KOPT-K1 (cell line): ENCODE data around the gene MAGI2.

Source experiments
- H3K27ac ChIP-seq: fragments of 200-600 bp; sonication (generic); 2 replicates; pipeline ENCODE4 v1.5.1; 2016; ENCODE audit warnings: antibody characterized with exemption, mild to moderate bottlenecking, low read depth, low read length; ENCODE audit not compliant: poor library complexity, severe bottlenecking
- H3K36me3 ChIP-seq: fragments of 200-600 bp; sonication (generic); 2 replicates; pipeline ENCODE4 v1.5.1; 2017; ENCODE audit warnings: antibody characterized with exemption, mild to moderate bottlenecking, low read length, moderate library complexity; ENCODE audit not compliant: insufficient read depth
- H3K9me3 ChIP-seq: fragments of 200-600 bp; sonication (generic); 2 replicates; pipeline ENCODE4 v1.5.1; 2017; ENCODE audit warnings: antibody characterized with exemption, low read length, mild to moderate bottlenecking; ENCODE audit not compliant: insufficient read depth, poor library complexity, severe bottlenecking

Gene MAGI2

DNA sequence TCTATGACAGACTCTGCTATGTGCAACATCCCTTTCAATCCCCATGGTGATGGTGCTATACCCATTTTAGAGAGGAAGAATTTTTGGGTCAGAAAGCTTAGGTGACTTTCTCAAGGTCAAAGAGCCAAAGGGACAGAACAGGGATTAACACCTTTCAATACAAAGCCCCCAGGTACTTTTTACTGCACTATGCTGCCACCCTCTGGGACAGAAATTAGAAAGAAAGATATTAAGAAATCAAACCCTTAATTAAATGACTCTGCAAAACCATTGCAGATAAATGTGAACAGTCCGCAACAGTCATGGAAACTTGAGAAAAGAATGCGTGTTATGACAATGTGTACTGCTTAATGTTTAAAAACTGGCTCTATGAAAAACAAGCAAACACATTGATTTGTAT lies 673.7 kb downstream of the MAGI2 start:
- Histone ChIP-seq H3K36me3 (no peaks in the 10 kb centered on the region), H3K9me3 (no peaks in the 10 kb centered on the region), H3K27ac (no peak overlapping the region)

DNA sequence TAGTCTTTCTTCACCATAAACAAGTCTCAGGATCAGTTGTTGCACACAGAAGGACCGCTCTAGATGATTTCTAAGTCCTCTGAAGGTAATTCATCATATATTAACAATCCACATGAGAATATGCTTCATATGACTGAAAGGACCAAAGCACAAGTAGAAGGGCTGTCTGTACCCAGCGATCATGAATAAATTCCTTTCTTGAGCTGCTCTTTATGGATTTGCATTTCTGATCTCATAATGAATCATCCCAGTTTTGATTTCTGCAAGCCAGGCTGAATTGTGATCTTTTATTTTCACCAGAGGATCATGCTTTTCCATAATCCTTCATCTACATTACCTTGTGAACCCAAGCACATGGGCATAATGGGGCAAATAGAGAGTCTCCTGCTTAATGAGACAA lies 675.6 kb downstream of the MAGI2 start:
- Histone ChIP-seq H3K36me3 (no peaks in the 10 kb centered on the region), H3K27ac (no peak overlapping the region), H3K9me3 (no peaks in the 10 kb centered on the region)

DNA sequence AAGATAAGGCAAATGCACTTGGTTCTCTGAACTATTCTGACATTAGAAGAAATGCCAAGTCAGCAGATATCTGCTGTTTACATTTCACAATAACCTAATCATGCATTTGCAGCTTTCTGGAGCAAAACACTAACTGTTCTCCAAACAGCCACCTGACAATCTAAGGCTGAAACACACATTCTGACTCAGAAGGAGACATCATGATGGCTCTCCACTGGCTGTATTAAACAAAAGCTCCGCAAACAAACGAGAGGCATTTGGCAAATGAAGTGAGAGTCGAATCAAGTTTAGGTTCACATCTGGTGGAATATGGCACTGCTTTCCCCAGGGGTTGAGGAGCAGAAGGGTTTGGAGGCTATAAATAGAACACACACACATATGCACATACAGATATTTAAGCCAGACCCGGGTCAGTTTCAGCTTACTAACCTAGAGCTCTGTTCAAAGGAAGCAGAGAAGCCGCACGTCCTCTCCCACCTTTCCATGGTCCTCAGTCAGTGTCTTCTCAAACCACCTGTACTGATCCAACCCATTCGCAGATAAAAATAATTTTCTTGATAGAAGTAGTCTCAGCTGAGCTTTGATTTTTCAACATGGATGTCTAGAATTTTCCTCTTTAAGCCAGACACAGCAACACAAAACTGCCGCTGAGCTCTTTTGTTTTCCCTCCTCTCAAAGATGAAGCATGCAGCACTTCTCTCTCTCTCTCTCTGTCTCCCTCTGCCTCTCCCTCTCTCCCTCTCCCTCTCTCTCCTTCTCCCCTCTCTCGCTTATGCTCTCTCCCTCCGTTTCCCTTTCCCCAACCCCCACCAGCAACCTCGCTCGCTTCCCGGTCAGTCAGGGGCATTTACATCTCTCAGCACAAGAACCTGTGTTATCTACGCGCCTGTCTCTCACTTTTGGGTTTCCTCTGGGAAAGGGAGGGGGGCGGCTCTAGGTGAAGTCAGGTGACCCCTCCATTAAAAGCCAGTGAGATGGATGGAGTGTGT lies 682.8 kb downstream of the MAGI2 start:
- Histone ChIP-seq H3K9me3 (no peaks in the 10 kb centered on the region), H3K27ac (no peak overlapping the region), H3K36me3 (no peaks in the 10 kb centered on the region)

DNA sequence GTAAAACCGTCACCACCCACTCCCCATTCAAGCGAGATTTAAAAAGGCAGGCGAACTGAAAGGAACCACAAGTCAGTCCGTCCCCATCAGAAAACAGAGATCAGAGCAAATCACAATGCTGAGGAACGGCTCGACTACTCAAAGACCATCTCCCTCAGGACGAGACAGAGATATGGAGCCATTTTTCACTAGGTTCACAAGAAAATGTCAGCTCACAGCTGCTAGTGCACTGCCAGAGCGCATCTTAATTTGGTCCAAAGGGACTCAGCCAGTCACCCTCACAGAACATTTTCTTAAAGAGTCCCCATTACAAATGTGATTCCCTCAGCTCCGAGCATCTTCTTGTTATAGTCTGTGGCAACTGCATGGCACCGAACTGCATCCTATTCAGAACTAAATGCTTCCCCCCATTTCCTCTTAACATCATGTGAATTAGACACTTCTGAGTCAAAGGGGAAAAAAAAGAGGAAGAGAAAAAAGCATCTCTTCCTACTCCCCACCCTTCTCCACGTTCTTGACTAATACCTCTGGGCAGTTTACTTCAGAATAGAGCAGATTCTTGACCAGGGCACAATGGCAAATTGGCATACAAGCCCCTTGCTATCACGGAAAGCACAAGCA lies 683.9 kb downstream of the MAGI2 start:
- Histone ChIP-seq H3K27ac (no peak overlapping the region), H3K9me3 (no peaks in the 10 kb centered on the region), H3K36me3 (no peaks in the 10 kb centered on the region)

DNA sequence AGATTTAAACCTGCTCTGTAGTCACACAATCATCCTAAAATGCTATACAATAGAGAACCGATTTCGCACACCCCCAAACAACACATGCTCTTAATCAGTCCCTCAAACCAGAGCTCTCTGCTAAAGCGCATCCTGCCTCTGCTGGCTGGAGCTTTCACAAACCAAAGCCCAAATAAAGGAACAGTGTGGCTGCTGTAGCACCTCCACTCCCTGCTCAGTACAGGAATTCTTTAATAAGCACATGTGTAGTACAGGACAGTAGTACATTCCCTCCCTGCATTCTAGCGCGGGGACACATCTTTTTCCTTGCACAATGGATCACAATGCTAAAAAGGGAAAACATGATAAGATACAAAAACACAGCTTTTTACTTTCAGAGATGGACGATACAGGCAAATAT lies 684.6 kb downstream of the MAGI2 start:
- Histone ChIP-seq H3K36me3 (no peaks in the 10 kb centered on the region), H3K27ac (no peak overlapping the region), H3K9me3 (no peaks in the 10 kb centered on the region)

DNA sequence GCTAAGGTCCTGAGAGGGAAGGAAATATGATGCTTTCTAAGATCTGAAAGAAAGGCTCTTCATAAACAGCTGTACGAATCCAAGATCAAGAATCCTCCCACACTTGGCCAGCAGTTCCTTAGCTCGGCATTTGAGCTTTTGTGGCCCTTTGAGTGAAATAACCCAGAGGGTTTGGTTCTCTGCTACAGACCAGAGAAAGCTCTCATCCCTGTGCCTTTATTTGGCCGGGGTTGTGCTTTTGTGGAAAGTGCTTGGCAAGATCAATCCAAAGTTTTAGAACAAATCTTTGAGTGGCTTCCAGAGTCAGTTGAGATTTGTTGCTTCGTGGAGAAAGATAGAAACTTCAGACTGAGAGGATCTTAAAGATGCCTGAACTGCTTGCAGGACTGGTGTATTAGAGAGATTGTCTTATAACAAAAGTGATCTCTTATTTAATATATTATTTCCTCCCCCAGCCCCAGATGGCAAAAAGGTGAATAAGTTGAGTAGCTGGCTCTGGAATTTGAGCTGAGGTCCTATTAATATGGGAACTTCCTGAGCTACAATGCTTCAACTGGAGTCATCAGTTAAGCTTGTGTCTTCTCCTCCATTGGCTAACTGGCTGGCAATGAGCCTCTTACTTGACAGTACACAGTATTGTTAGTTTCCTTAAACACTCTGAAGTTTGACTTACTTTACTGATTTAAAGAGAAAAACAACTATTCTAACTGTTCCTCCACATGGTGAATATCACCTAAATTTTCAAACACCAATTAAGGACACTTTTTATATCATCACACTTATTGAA lies 687.3 kb downstream of the MAGI2 start:
- no peaks in the 10 kb centered on the region for H3K9me3 ChIP-seq
- no peak overlapping the region for H3K27ac ChIP-seq

DNA sequence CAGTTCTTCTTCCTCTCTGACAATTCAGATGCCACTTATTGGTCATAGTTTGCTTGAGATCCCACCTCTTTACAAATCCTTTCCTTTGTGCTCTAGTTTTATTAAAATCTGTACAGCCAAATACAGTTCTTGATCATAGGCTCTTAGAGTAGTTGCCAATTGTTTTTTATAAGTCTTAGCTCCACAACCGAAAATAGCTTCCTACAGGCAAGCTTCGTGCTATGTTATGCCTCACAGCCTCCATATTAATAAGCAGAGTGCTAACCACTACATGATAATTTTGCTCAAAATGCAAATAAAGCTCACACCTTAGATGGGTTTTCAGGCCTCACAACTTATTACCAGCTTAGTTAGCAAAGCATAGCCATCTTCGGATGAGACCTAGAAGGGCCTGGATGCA lies 688.9 kb downstream of the MAGI2 start:
- Histone ChIP-seq H3K27ac (no peak overlapping the region), H3K9me3 (no peaks in the 10 kb centered on the region), H3K36me3 (no peaks in the 10 kb centered on the region)

More for the DNA sequence above, 687.3 kb downstream of the MAGI2 start:
- H3K36me3 ChIP-seq, result no peaks in the 10 kb centered on the region

DNA sequence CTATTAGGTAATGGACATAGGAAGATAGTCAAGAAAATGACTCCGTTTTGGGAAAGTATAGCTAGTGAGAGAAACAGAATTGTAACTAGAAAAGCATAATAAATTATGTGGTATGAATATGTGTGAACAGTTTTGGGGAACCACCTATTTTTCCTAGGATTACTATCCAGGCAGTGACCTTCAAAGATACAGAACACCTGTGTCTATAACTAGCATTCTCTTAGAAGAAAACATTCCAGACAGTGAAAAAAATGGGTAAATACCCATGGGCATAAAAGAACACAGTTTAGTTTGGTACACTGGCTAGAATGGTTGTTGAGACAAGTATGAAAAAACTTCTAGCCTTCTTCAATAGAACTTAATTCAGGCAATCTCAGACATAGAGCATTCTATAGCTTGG lies 690.8 kb downstream of the MAGI2 start:
- Histone ChIP-seq H3K36me3 (no peaks in the 10 kb centered on the region), H3K9me3 (no peaks in the 10 kb centered on the region), H3K27ac (no peak overlapping the region)

DNA sequence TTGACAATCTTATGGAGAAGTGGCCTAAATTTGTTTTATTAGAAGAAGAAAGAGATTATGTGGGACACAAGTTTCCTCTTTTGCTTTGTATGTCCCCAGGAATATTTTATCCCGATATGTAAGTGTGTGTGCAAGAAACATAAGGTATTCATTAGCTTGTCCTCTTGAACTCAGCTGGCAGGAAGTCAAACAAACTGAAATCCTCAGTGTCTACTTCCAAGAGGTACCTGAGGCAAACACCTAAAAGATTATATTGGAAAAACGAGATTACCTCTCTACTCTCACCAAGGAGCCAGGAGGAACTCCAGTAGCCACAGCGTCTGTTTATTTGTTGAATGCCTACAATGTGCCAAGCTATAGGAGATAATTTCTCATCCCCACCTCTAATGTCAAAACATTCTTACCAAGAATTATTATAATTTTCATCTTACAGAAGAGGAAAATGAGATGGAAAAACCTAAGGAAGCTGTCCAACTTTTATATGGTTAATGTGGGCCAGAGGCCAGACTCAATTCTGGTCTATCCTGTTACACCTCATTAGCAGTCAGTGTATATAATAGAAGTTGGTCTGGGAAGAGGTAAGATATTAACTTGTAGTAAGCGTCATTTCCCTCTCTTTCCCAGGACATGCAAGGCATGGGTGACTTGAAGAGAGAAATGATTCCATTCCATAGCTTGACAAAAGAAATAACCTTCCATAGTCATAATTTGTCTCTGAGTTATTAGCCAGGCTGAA lies 692.7 kb downstream of the MAGI2 start:
- no peaks in the 10 kb centered on the region for H3K36me3 ChIP-seq
- no peaks in the 10 kb centered on the region for H3K9me3 ChIP-seq
- H3K27ac ChIP-seq, result no peak overlapping the region

DNA sequence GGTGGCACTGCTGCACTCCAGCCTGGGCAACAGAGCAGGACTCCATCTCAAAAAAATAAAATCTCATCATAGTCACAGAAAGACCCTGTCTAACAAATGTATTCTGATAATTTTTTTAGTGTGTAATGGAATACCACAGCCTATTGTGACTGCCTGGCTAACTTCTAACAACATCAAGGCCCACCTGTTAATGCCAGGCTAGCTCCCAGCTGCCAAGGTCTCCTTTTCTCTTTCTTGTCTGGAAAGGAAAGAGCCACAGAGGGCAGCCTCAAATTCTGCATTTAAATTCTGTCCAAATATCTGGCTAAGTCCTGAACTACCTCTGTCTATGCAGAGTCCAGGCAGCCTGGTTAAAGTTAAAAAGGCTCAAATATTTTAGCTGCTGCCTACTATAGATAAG lies 700.9 kb downstream of the MAGI2 start:
- H3K9me3 ChIP-seq, result no peaks in the 10 kb centered on the region
- no peak overlapping the region for H3K27ac ChIP-seq
- no peaks in the 10 kb centered on the region for H3K36me3 ChIP-seq

DNA sequence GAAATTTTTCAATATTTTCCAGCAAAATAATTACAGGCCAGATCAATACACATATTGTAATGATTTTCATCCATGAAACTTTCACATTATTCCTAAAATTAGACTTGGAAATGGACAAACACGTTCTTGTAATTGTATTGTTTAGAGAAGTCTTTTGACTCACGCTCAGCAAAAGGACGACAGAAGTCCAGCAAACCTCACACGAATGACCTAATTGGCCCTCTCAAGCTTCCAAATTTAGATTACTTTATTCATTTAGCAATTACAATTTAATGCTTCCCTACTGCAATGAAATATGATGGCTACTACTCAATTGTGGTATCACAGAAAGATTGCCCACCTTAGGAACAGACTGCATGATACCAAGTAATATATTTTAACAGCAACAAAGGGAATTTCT lies 702.2 kb downstream of the MAGI2 start:
- no peaks in the 10 kb centered on the region for H3K9me3 ChIP-seq
- H3K27ac ChIP-seq, result no peak overlapping the region
- no peaks in the 10 kb centered on the region for H3K36me3 ChIP-seq

DNA sequence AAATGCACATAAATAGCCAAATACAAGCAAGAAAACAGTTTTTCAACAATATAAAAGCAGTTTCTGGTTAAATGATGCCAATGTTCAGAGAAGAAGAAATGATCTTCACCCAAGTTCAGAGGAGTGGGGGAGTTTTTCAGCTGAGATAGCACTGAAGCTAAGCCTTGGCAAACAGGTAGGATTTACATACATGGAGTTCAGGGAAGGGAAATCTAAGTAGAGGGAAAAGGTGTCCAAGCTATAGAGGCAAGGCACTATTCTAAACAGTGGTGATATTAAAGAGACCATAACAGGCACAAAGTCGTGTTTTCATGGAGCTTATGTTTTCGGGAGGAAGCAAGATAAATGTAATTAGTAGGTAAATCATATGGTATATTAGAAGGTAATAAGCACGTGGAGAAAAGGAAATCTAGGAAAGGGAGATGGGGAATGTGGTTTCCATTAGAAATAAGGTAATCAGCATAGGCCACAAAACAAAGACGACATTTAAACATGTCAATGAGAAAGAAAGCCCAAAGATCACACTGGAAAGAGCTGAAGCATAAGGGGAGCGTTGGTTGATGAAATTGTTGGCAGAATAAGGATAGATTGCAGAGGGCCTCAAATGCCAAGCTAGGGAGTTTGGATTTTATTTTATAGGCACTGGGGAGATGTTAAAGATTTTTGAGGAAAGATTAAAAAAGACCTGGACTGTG lies 704.3 kb downstream of the MAGI2 start:
- Histone ChIP-seq H3K27ac (no peak overlapping the region), H3K9me3 (no peaks in the 10 kb centered on the region), H3K36me3 (no peaks in the 10 kb centered on the region)

DNA sequence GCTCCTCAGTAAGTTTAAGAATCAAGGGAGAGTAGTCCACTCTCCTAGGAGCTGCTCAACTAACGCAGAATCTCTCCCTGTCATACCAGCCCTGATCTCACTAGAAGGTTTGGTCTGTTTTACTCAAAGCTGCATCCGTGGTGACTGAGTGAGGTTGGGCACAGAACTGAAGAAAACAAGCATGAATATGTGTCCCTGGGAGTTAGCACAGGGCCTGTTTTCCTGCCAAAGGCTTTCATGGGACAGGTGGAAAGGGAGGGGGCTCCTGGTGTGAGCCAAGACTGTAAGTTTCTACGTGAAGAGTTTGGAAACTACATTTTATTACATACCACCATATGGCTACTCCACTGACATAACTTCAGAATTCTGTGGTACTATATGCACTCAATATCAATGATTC lies 705.9 kb downstream of the MAGI2 start:
- H3K9me3 ChIP-seq, result no peaks in the 10 kb centered on the region
- no peak overlapping the region for H3K27ac ChIP-seq
- no peaks in the 10 kb centered on the region for H3K36me3 ChIP-seq

DNA sequence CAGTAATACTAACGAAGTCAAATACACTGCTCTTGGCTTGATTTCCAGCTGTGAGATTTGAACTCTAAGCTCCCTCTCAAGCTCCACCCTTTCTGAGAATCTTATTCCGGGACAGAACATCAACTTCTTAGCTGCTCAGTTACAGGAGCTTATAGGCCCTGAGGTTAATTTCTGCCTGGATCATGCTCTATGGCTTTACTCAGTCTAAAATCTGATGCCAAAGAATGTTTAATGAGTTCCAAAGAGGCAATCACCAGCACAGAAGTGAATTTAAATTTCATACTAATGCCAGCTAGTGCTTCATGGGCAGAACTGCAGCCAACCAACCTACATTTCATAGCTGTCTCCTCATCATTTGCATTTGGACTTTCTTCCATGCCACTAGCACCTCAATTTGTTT lies 707.2 kb downstream of the MAGI2 start:
- Histone ChIP-seq H3K27ac (no peak overlapping the region), H3K36me3 (no peaks in the 10 kb centered on the region)

More for the DNA sequence above, 707.2 kb downstream of the MAGI2 start:
- no peaks in the 10 kb centered on the region for H3K9me3 ChIP-seq
